ENCODE measurements around the gene CBFA2T3.
"Not testable (repeated sequence)": the region's sequence is repeated elsewhere in the genome, so short reads cannot be mapped to it uniquely, and the experiment has no call there.

CBFA2T3 gene

GRCh38 chr16:88923450-88923849 lies 53.6 kb downstream of the CBFA2T3 start:
- DNase-seq (ENCODE audit: low read depth in 2 of 2): no peak

DNA sequence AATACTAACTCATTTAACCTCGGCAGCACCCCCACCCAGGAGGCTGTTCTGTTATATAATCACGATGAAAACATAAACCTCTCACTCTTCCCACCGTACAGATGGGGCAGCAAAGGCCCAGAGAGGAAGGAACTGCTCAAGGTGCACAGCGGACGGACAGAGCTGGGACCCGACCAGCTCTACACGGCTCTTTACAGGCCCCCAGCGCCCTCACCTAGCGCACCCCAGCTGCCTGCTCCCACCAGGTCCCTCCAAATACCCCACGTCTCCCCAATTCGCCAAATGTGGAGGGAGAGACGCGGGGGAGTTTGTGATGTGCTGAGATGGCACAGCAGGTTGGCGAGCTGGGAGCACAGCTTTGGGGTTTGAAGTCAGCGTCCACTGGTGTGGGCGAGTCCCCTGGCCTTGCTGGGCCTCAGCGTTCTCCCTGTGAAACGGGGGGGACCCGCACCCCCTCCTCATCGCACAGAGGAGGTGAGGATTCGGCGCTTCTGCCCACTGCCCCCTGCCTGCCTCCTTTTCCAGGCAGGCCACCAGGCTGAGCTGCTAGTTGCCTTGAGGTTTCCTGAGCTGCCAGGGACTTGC lies 54.1 kb downstream of the CBFA2T3 start:
- DNase-seq (ENCODE audit: low read depth in 2 of 2): no peak

DNA sequence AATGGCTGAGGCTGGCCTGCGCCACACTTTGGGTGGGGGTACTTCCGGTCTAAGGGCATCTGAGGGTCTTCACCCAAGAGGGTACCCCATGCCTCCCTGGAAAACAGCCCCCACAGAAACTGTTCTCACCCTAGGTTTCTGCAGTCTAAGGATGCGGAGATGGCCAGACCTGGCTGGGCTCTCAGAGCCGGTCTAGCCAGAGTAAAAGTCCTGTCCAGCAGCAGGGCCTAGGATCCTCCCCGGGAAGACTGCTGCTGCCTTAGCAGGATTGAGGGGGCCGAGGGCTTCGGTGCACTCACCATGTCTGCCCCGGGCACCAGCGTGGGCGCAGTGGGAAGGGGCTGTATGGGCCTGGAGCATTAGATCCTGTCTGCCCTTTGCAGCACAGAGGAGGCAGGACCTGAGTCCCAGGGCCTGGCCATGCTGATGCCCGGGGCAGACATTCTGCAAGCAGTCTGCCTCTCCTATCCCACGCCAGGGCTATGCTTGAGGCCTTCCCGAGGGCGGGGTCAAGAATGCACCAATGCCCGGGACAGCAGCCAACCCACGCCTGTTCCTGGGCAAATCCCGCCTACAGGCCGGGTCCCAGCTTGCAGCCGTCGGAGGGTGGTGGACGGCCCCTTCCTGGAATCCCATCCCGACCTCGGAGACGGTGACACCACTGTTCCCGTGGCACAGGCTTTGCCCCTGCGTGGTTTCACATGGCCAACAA lies 54.7 kb downstream of the CBFA2T3 start:
- no peak for DNase-seq (ENCODE audit: low read depth in 2 of 2)

DNA sequence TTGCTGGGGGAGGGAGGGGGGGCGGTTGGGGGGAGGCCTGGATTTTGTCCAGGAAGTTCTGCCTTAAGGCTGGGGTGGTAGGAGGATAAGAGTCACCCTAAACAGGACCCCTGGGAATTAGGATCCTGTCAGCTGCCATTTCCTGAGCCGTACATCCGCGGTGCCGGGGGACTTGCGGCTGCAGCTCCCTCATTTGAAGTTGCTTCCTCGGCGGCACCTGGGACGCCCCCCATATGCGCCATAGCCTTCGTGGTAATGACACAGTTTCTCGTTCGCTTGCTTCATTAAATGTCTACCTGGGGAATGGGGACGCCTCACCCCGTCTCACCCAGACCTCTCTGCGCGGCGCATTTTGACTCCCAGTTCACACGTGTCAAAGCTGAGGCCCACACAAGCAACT lies 55.4 kb downstream of the CBFA2T3 start:
- no peak for DNase-seq (ENCODE audit: low read depth in 2 of 2)

GRCh38 chr16:88920618-88921590 lies 56.1 kb downstream of the CBFA2T3 start:
- DNase-seq (ENCODE audit: low read depth in 2 of 2): no peak

DNA sequence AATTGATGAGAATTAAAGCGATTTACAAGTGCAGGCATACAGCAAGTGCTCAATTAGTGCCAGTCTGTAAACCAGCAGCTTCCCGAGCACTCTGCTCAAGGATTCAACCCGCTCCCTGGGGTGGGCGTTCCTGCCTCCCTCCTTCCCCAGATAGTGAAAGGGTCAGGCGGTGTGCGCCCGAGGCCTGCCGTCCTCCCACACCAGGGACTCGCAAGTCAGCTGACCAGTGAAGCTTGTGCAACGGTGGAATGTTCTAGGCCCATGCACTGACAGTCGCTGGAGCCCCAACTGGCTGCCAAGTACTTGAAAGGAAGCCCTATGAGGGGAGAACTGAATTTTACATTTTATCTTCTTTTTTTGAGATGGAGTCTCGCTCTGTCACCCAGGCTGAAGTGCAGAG lies 57.1 kb downstream of the CBFA2T3 start:
- no peak for DNase-seq (ENCODE audit: low read depth in 2 of 2)

GRCh38 chr16:88918896-88919295 lies 58.1 kb downstream of the CBFA2T3 start:
- DNase-seq (ENCODE audit: low read depth in 2 of 2): not testable (repeated sequence)

- DNase-seq (ENCODE audit: low read depth in 2 of 2): no peak
Observed at GRCh38 chr16:88917915-88918627, 58.9 kb downstream of the CBFA2T3 start.

- no peak for DNase-seq (ENCODE audit: low read depth in 2 of 2)
Observed at GRCh38 chr16:88917146-88917914, 59.7 kb downstream of the CBFA2T3 start.

DNA sequence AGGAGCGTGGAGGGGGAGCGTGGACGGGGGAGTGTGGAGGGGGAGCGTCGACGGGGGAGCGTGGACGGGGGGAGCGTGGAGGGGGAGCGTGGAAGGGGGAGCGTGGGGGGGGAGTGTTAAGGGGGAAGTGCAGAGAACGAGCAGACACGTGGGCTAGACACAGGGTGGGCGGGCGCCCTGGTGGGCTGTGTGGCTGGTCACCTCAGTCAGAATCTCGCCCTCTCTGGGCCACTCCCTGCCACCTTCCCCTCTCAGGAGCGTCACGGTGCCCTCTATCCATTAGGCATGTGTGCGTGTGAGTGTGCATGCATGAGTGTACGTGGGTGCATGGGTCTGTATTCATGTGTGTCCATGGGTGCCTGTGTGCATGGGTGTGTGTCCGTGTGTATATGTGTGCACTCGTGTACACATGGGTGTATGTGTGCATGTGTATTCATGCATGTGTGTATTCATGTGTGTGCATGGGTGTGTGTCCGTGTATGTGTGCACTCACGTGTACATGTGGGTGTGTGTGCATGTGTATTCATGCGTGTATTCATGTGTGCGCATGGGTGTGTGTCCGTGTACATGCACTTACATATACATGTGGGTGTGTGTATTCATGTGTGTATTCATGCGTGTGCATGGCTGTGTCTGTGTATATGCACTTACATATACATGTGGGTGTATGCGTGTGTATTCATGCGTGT lies 61.2 kb downstream of the CBFA2T3 start:
- no peak for DNase-seq (ENCODE audit: low read depth in 2 of 2)

DNA sequence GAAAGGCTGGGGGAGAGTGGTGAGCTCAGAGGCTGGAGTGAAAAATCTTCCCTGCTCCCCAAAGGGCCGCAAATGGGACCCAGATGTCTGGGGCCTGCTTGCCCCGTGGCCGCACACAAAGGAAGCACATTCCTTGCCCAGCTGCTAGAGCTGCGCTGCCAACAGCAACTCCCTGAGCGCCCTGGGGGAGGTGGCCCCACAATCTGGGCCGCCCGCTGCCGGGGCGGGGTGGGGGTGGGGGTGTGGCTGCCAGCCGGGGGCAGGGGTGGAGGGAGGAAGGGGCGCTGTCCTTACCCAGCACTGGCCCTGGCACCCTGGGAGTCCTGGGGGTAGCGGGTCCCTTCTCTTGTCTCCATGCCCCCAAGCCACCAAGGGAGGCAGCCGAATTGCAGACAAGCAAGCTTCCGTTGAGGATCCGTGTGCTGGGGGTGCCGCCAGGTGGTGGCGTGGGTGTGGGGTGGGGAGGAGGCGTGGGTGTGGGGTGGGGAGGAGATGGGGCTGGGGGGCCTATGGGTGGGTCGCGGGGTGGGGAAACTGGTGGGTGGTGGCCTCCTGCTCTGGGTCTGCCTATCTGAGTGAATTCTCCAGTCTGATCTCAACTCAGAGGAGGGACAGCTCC lies 62.1 kb downstream of the CBFA2T3 start:
- DNase-seq (ENCODE audit: low read depth in 2 of 2): no peak

DNA sequence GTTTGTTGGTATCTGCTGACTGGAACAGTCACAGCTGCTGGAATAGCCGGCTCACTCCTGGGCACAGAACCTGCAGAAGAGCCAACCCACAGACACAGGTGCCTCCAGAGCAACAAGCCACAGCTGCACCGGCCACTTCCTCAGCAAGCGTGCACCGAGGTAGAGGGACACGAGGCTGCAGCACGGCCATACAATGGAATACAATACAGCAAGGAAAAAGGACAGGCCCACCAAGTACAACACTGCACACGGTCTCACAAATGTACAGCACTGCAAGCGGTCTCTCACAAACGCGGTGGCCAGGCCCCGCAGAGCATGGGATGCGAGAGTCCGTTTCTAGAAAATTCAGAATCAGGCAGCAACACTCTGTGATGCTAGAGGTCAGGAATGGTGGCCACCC lies 63.1 kb downstream of the CBFA2T3 start:
- DNase-seq (ENCODE audit: low read depth in 2 of 2): no peak

GRCh38 chr16:88913001-88913612 lies 63.9 kb downstream of the CBFA2T3 start:
- DNase-seq (ENCODE audit: low read depth in 2 of 2): no peak

DNA sequence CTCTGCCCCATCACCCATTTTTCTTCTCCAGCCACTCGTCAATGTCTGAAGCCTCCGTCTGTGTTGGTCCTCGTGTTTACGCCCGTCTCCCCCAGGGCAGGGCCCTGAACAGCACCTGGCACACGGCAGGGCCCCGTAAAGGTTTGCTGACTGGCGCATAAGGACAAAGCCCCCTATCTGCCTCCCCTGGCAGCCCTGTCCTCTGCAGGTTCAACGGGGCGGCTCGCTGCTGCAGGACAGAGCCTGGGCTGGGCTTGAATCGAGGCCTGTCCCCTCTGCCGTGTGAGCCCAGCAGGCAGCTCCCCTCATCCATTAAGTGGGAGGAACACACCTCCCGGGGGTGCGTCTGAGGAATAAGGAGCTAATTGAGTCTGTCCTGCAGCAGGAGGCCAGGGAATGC lies 64.5 kb downstream of the CBFA2T3 start:
- DNase-seq (ENCODE audit: low read depth in 2 of 2): no peak

- no peak for DNase-seq (ENCODE audit: low read depth in 2 of 2)
Observed at GRCh38 chr16:88911946-88912310, 65.1 kb downstream of the CBFA2T3 start.

GRCh38 chr16:88911136-88911945 lies 65.7 kb downstream of the CBFA2T3 start:
- no peak for DNase-seq (ENCODE audit: low read depth in 2 of 2)

GRCh38 chr16:88910284-88911135 lies 66.5 kb downstream of the CBFA2T3 start:
- DNase-seq (ENCODE audit: low read depth in 2 of 2): no peak
